CD4-positive, alpha-beta T cell treated with Interferon gamma for 1 hour (primary cell): ENCODE data around the gene FBRSL1.
"Not testable (repeated sequence)": the region's sequence is repeated elsewhere in the genome, so short reads cannot be mapped to it uniquely, and the experiment has no call there.

ENCODE experiments used
- DNase-seq: peaks from one replicate; pipeline ENCODE4 v3.0.0-alpha.2; 2020

Gene FBRSL1

GRCh38 chr12:132528564-132529106 is 38.7 kb downstream of the FBRSL1 start:
- DNase-seq: no peak

DNA sequence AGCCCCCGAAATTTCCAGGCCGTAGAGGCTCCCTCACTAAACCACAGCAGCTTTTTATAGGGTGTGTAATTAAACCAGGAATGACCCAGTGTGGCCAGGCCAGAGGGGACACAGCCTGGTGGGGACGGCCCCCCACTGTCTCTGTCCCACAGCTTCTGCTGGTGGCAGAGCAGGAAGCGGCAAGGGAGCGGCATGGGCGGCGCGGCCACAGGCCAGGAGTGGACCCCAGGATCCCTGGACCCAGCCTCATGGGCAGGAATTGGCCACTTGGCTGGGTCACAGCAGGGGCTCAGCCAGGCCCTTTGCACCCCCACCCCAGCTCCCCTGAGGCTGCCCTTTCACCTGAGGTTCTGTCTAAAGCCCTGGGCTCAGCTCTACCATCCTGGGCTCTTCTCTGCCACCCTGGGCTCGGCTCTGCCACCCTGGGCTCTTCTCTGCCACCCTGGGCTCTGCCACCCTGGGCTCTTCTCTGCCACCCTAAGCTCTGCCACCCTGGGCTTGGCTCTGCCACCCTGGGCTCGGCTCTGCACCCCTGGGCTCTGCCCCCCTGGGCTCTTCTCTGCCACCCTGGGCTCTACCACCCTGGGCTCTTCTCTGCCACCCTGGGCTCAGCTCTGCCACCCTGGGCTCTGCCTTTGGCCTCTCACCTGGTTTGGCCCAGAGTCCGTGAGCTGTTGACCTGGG is 39.3 kb downstream of the FBRSL1 start:
- no peak for DNase-seq

GRCh38 chr12:132529906-132530305 is 40.0 kb downstream of the FBRSL1 start:
- DNase-seq: no peak

DNA sequence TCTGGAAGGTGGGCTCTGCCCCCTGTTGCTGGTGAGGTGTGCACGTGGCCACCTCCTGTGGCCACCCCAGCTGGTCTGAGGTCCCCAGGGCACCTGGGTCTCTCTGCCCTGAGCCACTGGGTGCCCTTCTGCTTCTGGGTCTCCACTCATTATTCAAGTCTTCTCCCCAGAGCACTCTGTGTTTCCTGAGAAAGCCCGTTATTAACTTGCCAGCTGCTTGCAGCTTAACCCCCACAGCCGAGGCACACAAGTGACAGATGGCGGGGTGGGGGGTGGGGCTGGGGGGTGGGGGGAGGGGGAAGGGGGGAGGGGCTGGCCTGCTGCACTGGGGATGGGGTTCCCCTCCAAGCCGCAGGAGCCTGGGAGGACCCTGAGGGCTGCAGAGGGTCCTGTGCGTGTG is 40.5 kb downstream of the FBRSL1 start:
- DNase-seq: no peak

GRCh38 chr12:132530851-132531250 is 40.9 kb downstream of the FBRSL1 start:
- no peak for DNase-seq

DNA sequence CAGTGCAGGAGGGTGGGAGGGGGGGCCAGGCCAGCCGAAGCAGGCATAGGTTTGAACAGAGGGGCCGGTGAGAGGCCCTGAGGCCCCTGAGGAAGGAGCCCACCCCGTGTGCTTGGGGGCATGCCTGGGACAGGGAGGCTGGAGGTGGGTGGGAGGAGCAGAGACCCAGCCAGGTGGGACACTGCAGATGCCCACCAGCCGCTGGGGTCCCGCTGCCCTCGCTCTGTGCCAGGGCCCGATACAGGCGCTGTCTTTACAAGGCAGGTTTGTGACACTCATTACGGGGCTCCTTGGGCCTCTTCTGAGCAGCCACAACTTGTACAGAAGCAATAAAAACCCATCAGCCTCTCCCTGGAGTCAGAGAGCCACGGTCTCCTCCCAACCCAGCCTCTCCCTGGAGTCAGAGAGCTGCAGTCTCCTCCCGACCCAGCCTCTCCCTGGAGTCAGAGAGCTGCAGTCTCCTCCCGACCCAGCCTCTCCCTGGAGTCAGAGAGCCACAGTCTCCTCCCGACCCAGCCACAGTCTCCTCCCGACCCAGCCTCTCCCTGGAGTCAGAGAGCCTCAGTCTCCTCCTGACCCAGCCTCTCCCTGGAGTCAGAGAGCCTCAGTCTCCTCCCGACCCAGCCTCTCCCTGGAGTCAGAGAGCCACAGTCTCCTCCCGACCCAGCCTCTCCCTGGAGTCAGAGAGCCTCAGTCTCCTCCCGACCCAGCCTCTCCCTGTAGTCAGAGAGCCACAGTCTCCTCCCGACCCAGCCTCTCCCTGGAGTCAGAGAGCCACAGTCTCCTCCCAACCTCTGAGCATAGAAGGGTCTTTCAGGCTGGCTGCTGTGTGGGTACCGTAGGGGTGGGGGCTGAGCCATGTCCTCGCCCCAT is 43.0 kb downstream of the FBRSL1 start:
- not testable (repeated sequence) for DNase-seq

- no peak for DNase-seq
Observed at GRCh38 chr12:132533584-132533958, 43.6 kb downstream of the FBRSL1 start.

- DNase-seq: no peak
Observed at GRCh38 chr12:132534076-132534475, 44.1 kb downstream of the FBRSL1 start.

DNA sequence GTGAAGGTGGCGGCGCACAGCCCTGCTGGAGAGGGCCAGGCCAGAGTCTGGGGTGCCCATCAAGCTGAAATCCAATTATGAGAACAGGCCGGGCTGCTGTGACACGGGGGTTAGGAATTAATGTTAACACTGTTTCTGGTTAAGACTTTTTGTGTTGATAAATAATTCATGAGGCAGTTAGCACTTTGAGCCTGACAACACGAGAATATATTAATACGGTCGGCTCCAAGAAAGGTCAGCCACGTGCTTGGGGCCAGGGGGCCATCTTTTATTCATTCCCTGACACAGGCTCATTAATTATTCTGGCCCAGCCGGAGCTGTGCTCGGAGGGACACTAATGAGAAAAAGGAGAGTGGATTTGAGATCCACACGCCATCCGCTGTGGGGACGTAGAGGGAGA is 45.1 kb downstream of the FBRSL1 start:
- DNase-seq: no peak

- DNase-seq: no peak
Observed at GRCh38 chr12:132536102-132536876, 46.3 kb downstream of the FBRSL1 start.

- DNase-seq: no peak
Observed at GRCh38 chr12:132537049-132537448, 47.1 kb downstream of the FBRSL1 start.

GRCh38 chr12:132537836-132538662 is 48.1 kb downstream of the FBRSL1 start:
- no peak for DNase-seq

DNA sequence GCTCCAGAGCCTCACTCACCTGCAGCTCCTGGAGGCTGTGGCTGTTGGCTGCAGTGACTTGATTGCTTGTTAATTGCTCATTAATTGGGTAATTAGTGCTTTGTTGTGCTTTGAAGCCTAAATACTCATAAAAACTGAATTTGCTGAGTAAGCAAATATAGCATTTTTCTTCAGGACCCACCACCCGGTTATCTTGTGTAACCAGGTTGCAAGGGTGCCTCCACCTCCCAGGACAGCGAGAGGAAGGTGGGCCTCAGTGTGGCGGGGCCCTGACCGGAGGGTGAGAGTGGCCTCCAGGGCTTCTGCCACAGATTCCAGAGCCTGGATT is 48.7 kb downstream of the FBRSL1 start:
- no peak for DNase-seq

DNA sequence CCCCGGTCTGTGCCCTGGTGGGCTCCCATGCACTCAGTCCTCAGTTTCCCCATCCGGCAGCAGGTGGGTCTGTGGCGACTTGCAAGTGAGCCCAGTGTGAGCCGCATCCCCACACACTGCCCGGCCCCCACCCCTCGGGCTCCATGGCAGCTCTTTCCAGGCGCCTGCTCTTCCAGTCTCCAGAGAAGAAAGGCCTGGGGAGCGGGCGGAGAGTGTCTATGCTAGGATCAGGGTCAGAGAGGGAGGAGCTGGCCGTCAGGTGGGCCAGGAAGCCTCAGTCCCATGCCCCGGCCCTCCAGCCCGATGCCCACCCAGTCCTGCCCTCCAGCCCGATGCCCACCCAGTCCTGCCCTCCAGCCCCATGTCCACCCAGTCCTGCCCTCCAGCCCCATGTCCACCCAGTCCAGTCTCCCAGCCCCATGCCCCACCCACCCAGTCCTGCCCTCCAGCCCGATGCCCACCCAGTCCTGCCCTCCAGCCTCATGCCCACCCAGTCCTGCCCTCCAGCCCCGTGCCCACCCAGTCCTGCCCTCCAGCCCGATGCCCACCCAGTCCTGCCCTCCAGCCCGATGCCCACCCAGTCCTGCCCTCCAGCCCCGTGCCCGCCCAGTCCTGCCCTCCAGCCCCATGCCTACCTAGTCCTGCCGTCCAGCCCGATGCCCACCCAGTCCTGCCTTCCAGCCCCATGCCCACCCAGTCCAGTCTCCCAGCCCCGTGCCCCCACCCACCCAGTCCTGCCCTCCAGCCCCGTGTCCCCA is 49.2 kb downstream of the FBRSL1 start:
- DNase-seq: no peak

GRCh38 chr12:132540436-132540835 is 50.5 kb downstream of the FBRSL1 start:
- DNase-seq: no peak

DNA sequence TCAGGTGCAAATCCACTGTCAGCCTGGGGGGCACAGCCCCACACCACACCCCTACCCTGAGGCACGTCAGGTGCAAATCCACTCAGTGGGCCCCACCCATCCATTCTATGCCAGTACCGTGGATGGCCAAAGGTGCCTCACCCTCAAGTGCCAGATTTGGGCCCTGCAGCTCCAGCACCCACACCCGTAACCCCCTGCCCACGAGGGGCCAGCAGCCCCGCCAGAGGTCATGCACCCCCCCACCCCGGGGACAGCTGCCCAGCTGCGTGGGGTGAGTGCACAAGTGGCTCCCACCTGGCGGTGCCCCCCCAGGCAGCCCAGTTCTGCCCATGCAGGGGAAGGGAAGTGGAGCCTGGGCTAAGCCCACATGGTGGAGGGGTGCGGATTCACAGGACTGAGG is 51.2 kb downstream of the FBRSL1 start:
- no peak for DNase-seq

GRCh38 chr12:132541996-132542395 is 52.0 kb downstream of the FBRSL1 start:
- no peak for DNase-seq

GRCh38 chr12:132542661-132543060 is 52.7 kb downstream of the FBRSL1 start:
- no peak for DNase-seq

GRCh38 chr12:132543298-132544079 is 53.5 kb downstream of the FBRSL1 start:
- DNase-seq: no peak

GRCh38 chr12:132544080-132544397 is 54.1 kb downstream of the FBRSL1 start:
- DNase-seq: no peak

DNA sequence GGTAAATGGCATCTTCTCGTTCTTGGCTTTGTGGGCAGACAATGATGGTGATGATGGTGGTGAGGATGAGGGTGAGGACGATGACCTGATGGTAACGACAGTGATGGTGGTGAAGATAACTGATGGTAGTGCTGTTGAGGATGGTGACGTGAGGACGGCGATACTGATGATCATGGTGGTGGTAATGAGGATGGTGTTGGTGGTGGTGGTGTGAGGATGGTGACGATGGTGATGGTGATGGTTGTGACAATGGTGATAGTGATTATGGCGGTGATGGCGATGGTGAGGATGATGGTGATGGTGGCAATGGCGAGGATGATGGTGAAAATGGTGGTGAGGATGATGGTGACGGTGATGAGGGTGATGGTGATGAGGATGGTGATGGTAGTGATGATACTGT is 54.5 kb downstream of the FBRSL1 start:
- no peak for DNase-seq
